Astrocyte (in vitro differentiated cells and primary cell): ENCODE measurements around the gene TMEM89. TPM values are rescaled to one million over a fixed set of nuclear protein-coding genes. Genes with fewer than 3 reads are reported as not detected.

ENCODE experiments used
- DNase-seq: peaks from one replicate; pipeline ENCODE4 v3.0.0-alpha.2; 2010; ENCODE audit warnings: low read depth
- FAIRE-seq: peaks from 2 replicates; lab custom pipeline; 2011; peaks lifted over from hg19 to GRCh38; lab: Jason Lieb, UNC
- H2AFZ ChIP-seq: 2 replicates; pipeline ENCODE4 v1.6.0; 2012; ENCODE audit warnings: low read depth, low read length, inconsistent platforms
- H3K27ac ChIP-seq: 2 replicates; pipeline ENCODE4 v1.5.1; 2011; ENCODE audit warnings: low read depth, low read length, inconsistent platforms
- H3K27me3 ChIP-seq: 2 replicates; pipeline ENCODE4 v1.6.0; 2011; ENCODE audit warnings: low read length, inconsistent platforms; ENCODE audit not compliant: insufficient read depth
- H3K36me3 ChIP-seq: 2 replicates; pipeline ENCODE4 v1.5.1; 2011; ENCODE audit warnings: low read length, inconsistent platforms; ENCODE audit not compliant: insufficient read depth
- H3K4me1 ChIP-seq: 2 replicates; pipeline ENCODE4 v1.5.1; 2011; ENCODE audit warnings: low read length, inconsistent platforms; ENCODE audit not compliant: insufficient read depth
- H3K4me2 ChIP-seq: 2 replicates; pipeline ENCODE4 v1.6.0; 2012; ENCODE audit warnings: low read length, inconsistent platforms
- H3K4me3 ChIP-seq: 2 replicates; pipeline ENCODE4 v1.5.1; 2011; ENCODE audit warnings: low read depth, mild to moderate bottlenecking, low read length, inconsistent platforms; ENCODE audit not compliant: insufficient read depth
- H3K79me2 ChIP-seq: 2 replicates; pipeline ENCODE4 v1.6.0; 2012; ENCODE audit warnings: mild to moderate bottlenecking, low read length, inconsistent platforms; ENCODE audit not compliant: insufficient read depth
- H3K9ac ChIP-seq: 2 replicates; pipeline ENCODE4 v1.6.0; 2012; ENCODE audit warnings: mild to moderate bottlenecking, low read length, inconsistent platforms
- H3K9me3 ChIP-seq: 2 replicates; pipeline ENCODE4 v1.5.1; 2012; ENCODE audit warnings: low read depth, mild to moderate bottlenecking, low read length, inconsistent platforms; ENCODE audit not compliant: insufficient read depth
- H4K20me1 ChIP-seq: 2 replicates; pipeline ENCODE4 v1.6.0; 2012; ENCODE audit warnings: low read length, inconsistent platforms; ENCODE audit not compliant: insufficient read depth
- H3K27ac Mint-ChIP-seq: one replicate; pipeline ENCODE4 v1.8.0; 2021; ENCODE audit warnings: mild to moderate bottlenecking, mixed read lengths; ENCODE audit not compliant: unreplicated experiment
- H3K27me3 Mint-ChIP-seq: one replicate; pipeline ENCODE4 v1.8.0; 2021; ENCODE audit warnings: low read depth, mixed read lengths; ENCODE audit not compliant: unreplicated experiment
- H3K36me3 Mint-ChIP-seq: one replicate; pipeline ENCODE4 v1.8.0; 2021; ENCODE audit warnings: low read depth, mixed read lengths; ENCODE audit not compliant: unreplicated experiment
- H3K4me1 Mint-ChIP-seq: one replicate; pipeline ENCODE4 v1.8.0; 2021; ENCODE audit warnings: low read depth, mixed read lengths; ENCODE audit not compliant: unreplicated experiment
- H3K4me3 Mint-ChIP-seq: one replicate; pipeline ENCODE4 v1.8.0; 2021; ENCODE audit warnings: mild to moderate bottlenecking, moderate library complexity, mixed read lengths; ENCODE audit not compliant: unreplicated experiment
- H3K9me3 Mint-ChIP-seq: one replicate; pipeline ENCODE4 v1.8.0; 2021; ENCODE audit warnings: mild to moderate bottlenecking, mixed read lengths; ENCODE audit not compliant: unreplicated experiment
- CTCF ChIP-seq: IDR thresholded peaks from 2 replicates; pipeline ENCODE4 v1.5.1; 2011; ENCODE audit warnings: low read depth, mild to moderate bottlenecking, inconsistent platforms, low read length, moderate library complexity; ENCODE audit not compliant: insufficient read depth
- EZH2 ChIP-seq: IDR thresholded peaks from 2 replicates; pipeline ENCODE4 v1.6.1; 2012; ENCODE audit warnings: mild to moderate bottlenecking, low read length, inconsistent platforms; ENCODE audit not compliant: insufficient read depth
- total RNA-seq: library from RNA; stranded (reverse); gene quantifications from 2 replicates; pipeline ENCODE4 v1.2.1, GENCODE V29; 2021

Gene TMEM89
- total RNA-seq, 1 donor from 2014 or later, result 0.36 TPM

GRCh38 chr3:48594417-48595049, 27.0 kb downstream of the TMEM89 start:
- Mint-ChIP-seq H3K27ac (no peak overlapping the region), H3K4me3 (peak overlapping the region; percentile 34)
- H3K9ac ChIP-seq, result peak overlapping the region; percentile 86

GRCh38 chr3:48593337-48593736, 28.2 kb downstream of the TMEM89 start:
- Histone ChIP-seq H3K9me3 (no peaks in the 10 kb centered on the region), H4K20me1 (peaks cover 44% of the 10 kb centered on the region), H3K9ac (no peak overlapping the region), H2AFZ (no peak overlapping the region), H3K27ac (no peak overlapping the region), H3K27me3 (no peaks in the 10 kb centered on the region), H3K79me2 (peaks cover 54% of the 10 kb centered on the region), H3K36me3 (peaks cover 2% of the 10 kb centered on the region), H3K4me3 (peak overlapping the region; percentile 29), H3K4me2 (peak overlapping the region; percentile 89), H3K4me1 (peaks cover 56% of the 10 kb centered on the region)
- Mint-ChIP-seq H3K4me1 (peaks cover 32% of the 10 kb centered on the region), H3K9me3 (peaks cover 2% of the 10 kb centered on the region), H3K4me3 (no peak overlapping the region), H3K27me3 (peaks cover 13% of the 10 kb centered on the region), H3K27ac (no peak overlapping the region), H3K36me3 (peaks cover 32% of the 10 kb centered on the region)
- FAIRE-seq (no peak), DNase-seq (no peak)
- no peak for TF ChIP-seq CTCF
- TF ChIP-seq EZH2, result no peak

More at GRCh38 chr3:48594417-48595049, 27.0 kb downstream of the TMEM89 start:
- no peaks in the 10 kb centered on the region for H3K9me3 ChIP-seq
- peaks cover 5% of the 10 kb centered on the region for H3K36me3 ChIP-seq
- H3K9me3 Mint-ChIP-seq, result peaks cover 2% of the 10 kb centered on the region
- peak overlapping the region; percentile 58 for H2AFZ ChIP-seq
- H3K36me3 Mint-ChIP-seq, result peaks cover 29% of the 10 kb centered on the region
- peak overlapping the region; percentile 89 for H3K4me2 ChIP-seq
- H3K27me3 Mint-ChIP-seq, result peaks cover 6% of the 10 kb centered on the region
- H3K4me3 ChIP-seq, result peak overlapping the region; percentile 58
- H3K4me1 Mint-ChIP-seq, result peaks cover 43% of the 10 kb centered on the region
- H3K27ac ChIP-seq, result peak overlapping the region; percentile 92
- H3K27me3 ChIP-seq, result no peaks in the 10 kb centered on the region
- H4K20me1 ChIP-seq, result peaks cover 36% of the 10 kb centered on the region
- TF ChIP-seq EZH2 (no peak), CTCF (no peak)
- H3K79me2 ChIP-seq, result peaks cover 45% of the 10 kb centered on the region
- FAIRE-seq (no peak), DNase-seq (no peak)
- peaks cover 68% of the 10 kb centered on the region for H3K4me1 ChIP-seq

GRCh38 chr3:48592519-48593087, 29.0 kb downstream of the TMEM89 start:
- H3K4me1 Mint-ChIP-seq, result peaks cover 24% of the 10 kb centered on the region
- Histone ChIP-seq H3K36me3 (peaks cover 2% of the 10 kb centered on the region), H3K27me3 (no peaks in the 10 kb centered on the region), H3K27ac (no peak overlapping the region), H4K20me1 (peaks cover 51% of the 10 kb centered on the region), H3K4me1 (peaks cover 49% of the 10 kb centered on the region), H3K9me3 (no peaks in the 10 kb centered on the region), H3K4me3 (no peak overlapping the region), H3K4me2 (peak overlapping the region; percentile 89), H3K9ac (no peak overlapping the region), H2AFZ (no peak overlapping the region), H3K79me2 (peaks cover 54% of the 10 kb centered on the region)
- H3K27me3 Mint-ChIP-seq, result peaks cover 14% of the 10 kb centered on the region
- H3K36me3 Mint-ChIP-seq, result peaks cover 33% of the 10 kb centered on the region
- TF ChIP-seq EZH2 (no peak), CTCF (no peak)
- FAIRE-seq, result no peak
- no peak for DNase-seq
- no peak overlapping the region for H3K4me3 Mint-ChIP-seq
- H3K27ac Mint-ChIP-seq, result no peak overlapping the region
- H3K9me3 Mint-ChIP-seq, result peaks cover 2% of the 10 kb centered on the region
